GM19035 (cell line): ENCODE data around the gene TTPAL.
"Not testable (repeated sequence)": the region's sequence is repeated elsewhere in the genome, so short reads cannot be mapped to it uniquely, and the experiment has no call there.

Source experiments
- ATAC-seq: cut with Tn5 transposase; IDR thresholded peaks from one replicate; pipeline ENCODE4 v1.9.1; 2021; ENCODE audit not compliant: unreplicated experiment

The TTPAL gene

GRCh38 chr20:44467289-44467883, 8.3 kb upstream of the TTPAL start:
- ATAC-seq, result no peak

GRCh38 chr20:44468044-44468782, 7.5 kb upstream of the TTPAL start:
- ATAC-seq, result no peak

- no peak for ATAC-seq
These were observed 5.3 kb upstream of the TTPAL start for GRCh38 chr20:44470327-44470726.

GRCh38 chr20:44471481-44471882, 4.2 kb upstream of the TTPAL start:
- ATAC-seq, result no peak

GRCh38 chr20:44472283-44472682, 3.4 kb upstream of the TTPAL start:
- not testable (repeated sequence) for ATAC-seq

- no peak for ATAC-seq
These were observed 341 bp upstream of the TTPAL start for GRCh38 chr20:44475372-44475693.

GRCh38 chr20:44477151-44477550, 1.5 kb downstream of the TTPAL start:
- ATAC-seq, result no peak

GRCh38 chr20:44478206-44478605, 2.5 kb downstream of the TTPAL start:
- no peak for ATAC-seq

- no peak for ATAC-seq
These were observed 4.0 kb downstream of the TTPAL start for GRCh38 chr20:44479643-44480042.

GRCh38 chr20:44480097-44480496, 4.4 kb downstream of the TTPAL start:
- ATAC-seq, result no peak

- no peak for ATAC-seq
These were observed 6.2 kb downstream of the TTPAL start for GRCh38 chr20:44481719-44482416.

- ATAC-seq, result no peak
These were observed 7.4 kb downstream of the TTPAL start for GRCh38 chr20:44483112-44483511.

- ATAC-seq, result no peak
These were observed 9.6 kb downstream of the TTPAL start for GRCh38 chr20:44485078-44485829.

GRCh38 chr20:44485830-44486198, 10.1 kb downstream of the TTPAL start:
- ATAC-seq, result no peak

- ATAC-seq, result no peak
These were observed 12.9 kb downstream of the TTPAL start for GRCh38 chr20:44488551-44488950.

- no peak for ATAC-seq
These were observed 13.5 kb downstream of the TTPAL start for GRCh38 chr20:44489223-44489622.

GRCh38 chr20:44489931-44490330, 14.3 kb downstream of the TTPAL start:
- ATAC-seq, result no peak

GRCh38 chr20:44491635-44492395, 16.1 kb downstream of the TTPAL start:
- ATAC-seq, result no peak

- ATAC-seq, result no peak
These were observed 18.6 kb downstream of the TTPAL start for GRCh38 chr20:44494266-44494665.

- ATAC-seq, result no peak
These were observed 19.0 kb downstream of the TTPAL start for GRCh38 chr20:44494681-44495080.

GRCh38 chr20:44495257-44495656, 19.6 kb downstream of the TTPAL start:
- no peak for ATAC-seq
